CD14-positive monocyte (primary cell): Measurements from ENCODE around the gene EEF1G. TPM values are rescaled to one million over a fixed set of nuclear protein-coding genes. Genes with fewer than 3 reads are reported as not detected.

Experiments used
- DNase-seq, 3 donors: peaks; one replicate each; pipeline ENCODE4 v3.0.0-alpha.2; 2011 to 2022
- H2AFZ ChIP-seq: 2 replicates; pipeline ENCODE4 v1.6.0; 2012; ENCODE audit warnings: mild to moderate bottlenecking, low read depth, low read length, inconsistent platforms; ENCODE audit not compliant: insufficient read depth, poor library complexity, severe bottlenecking
- H3K27ac ChIP-seq, 2 donors: 1 replicate in 1 of 2; 2 replicates in 1 of 2; pipeline ENCODE4 v1.5.1; 2012 to 2013; ENCODE audit warnings: low read length in 2 of 2, control low read depth in 1 of 2, inconsistent platforms in 1 of 2, low read depth in 1 of 2, mild to moderate bottlenecking in 1 of 2
- H3K27me3 ChIP-seq, 2 donors: one replicate each; pipeline versions ENCODE4 v1.6.0 to v1.6.1; 2011 to 2013; ENCODE audit warnings: low read length in 2 of 2; ENCODE audit not compliant: control insufficient read depth in 2 of 2, insufficient read depth in 2 of 2
- H3K36me3 ChIP-seq, 2 donors: replicated peaks in 1 of 2; 1 replicate in 1 of 2; 2 replicates in 1 of 2; pipeline versions ENCODE4 v1.5.1 to v1.6.1; 2012 to 2013; ENCODE audit warnings: low read length in 2 of 2, control low read depth in 1 of 2, inconsistent platforms in 1 of 2, mild to moderate bottlenecking in 1 of 2; ENCODE audit not compliant: insufficient read depth in 2 of 2, control insufficient read depth in 1 of 2
- H3K4me1 ChIP-seq, 2 donors: 1 replicate in 1 of 2; 2 replicates in 1 of 2; pipeline versions ENCODE4 v1.5.1 to v1.6.1; 2012 to 2013; ENCODE audit warnings: low read length in 2 of 2, control low read depth in 1 of 2, inconsistent platforms in 1 of 2, mild to moderate bottlenecking in 1 of 2, moderate library complexity in 1 of 2; ENCODE audit not compliant: insufficient read depth in 2 of 2, control insufficient read depth in 1 of 2
- H3K4me2 ChIP-seq: replicated peaks from 2 replicates; pipeline ENCODE3; 2012; ENCODE audit warnings: low read length, moderate library complexity, mild to moderate bottlenecking; ENCODE audit not compliant: poor library complexity, severe bottlenecking; ENCODE audit errors: extremely low read depth
- H3K4me3 ChIP-seq, 3 experiments: fragments of 200-600 bp in 1 of 3; sonication (generic) in 1 of 3; replicated peaks in 1 of 3; 1 replicate in 2 of 3; 2 replicates in 1 of 3; pipeline ENCODE4 v1.5.1; 2011 to 2013; ENCODE audit warnings: low read length in 3 of 3, mild to moderate bottlenecking in 3 of 3, control low read depth in 2 of 3, low read depth in 2 of 3, inconsistent platforms in 1 of 3, moderate library complexity in 1 of 3
- H3K79me2 ChIP-seq: 2 replicates; pipeline ENCODE4 v1.6.0; 2012; ENCODE audit warnings: mild to moderate bottlenecking, control low read depth, inconsistent platforms, low read length, moderate library complexity; ENCODE audit not compliant: insufficient read depth
- H3K9ac ChIP-seq: 2 replicates; pipeline ENCODE4 v1.6.0; 2017; ENCODE audit warnings: low read length, mild to moderate bottlenecking; ENCODE audit not compliant: insufficient read depth, poor library complexity, severe bottlenecking
- H3K9me3 ChIP-seq, 2 donors: replicated peaks in 1 of 2; 1 replicate in 1 of 2; 2 replicates in 1 of 2; pipeline versions ENCODE4 v1.5.1 to v1.6.1; 2012 to 2013; ENCODE audit warnings: low read length in 2 of 2, control low read depth in 1 of 2; ENCODE audit not compliant: control insufficient read depth in 1 of 2, insufficient read depth in 1 of 2
- H4K20me1 ChIP-seq: 2 replicates; pipeline ENCODE4 v1.6.0; 2012; ENCODE audit warnings: mild to moderate bottlenecking, low read length, control low read depth, moderate library complexity; ENCODE audit not compliant: insufficient read depth
- H3K27ac Mint-ChIP-seq, 7 donors: one replicate each; pipeline ENCODE4 v1.8.0; 2020; ENCODE audit warnings: mild to moderate bottlenecking in 7 of 7, mixed read lengths in 7 of 7, moderate library complexity in 6 of 7, inconsistent platforms in 2 of 7
- H3K27me3 Mint-ChIP-seq, 3 donors: one replicate each; pipeline ENCODE4 v1.8.0; 2021 to 2022; ENCODE audit warnings: low read depth in 3 of 3, mild to moderate bottlenecking in 3 of 3, mixed read lengths in 3 of 3, moderate library complexity in 3 of 3, inconsistent platforms in 1 of 3
- H3K36me3 Mint-ChIP-seq, 2 donors: one replicate each; pipeline ENCODE4 v1.8.0; 2020; ENCODE audit warnings: mixed read lengths in 2 of 2, inconsistent platforms in 1 of 2, mild to moderate bottlenecking in 1 of 2
- H3K4me1 Mint-ChIP-seq: one replicate; pipeline ENCODE4 v1.8.0; 2020; ENCODE audit warnings: mild to moderate bottlenecking, mixed read lengths
- H3K4me3 Mint-ChIP-seq, 2 donors: one replicate each; pipeline ENCODE4 v1.8.0; 2020; ENCODE audit warnings: mild to moderate bottlenecking in 2 of 2, mixed read lengths in 2 of 2, moderate library complexity in 1 of 2
- H3K9me3 Mint-ChIP-seq, 7 donors: one replicate each; pipeline ENCODE4 v1.8.0; 2020 to 2022; ENCODE audit warnings: mixed read lengths in 7 of 7, mild to moderate bottlenecking in 6 of 7, moderate library complexity in 6 of 7, inconsistent platforms in 2 of 7
- WGBS: methylation state at CpG from one replicate; pipeline ENCODE4 v1.1.5; 2013; ENCODE audit warnings: missing lambda C conversion rate; ENCODE audit not compliant: insufficient coverage; 5-methylcytosine and 5-hydroxymethylcytosine counted together
- intact Hi-C, 2 donors: fragments of 100-400 bp; cut with micrococcal nuclease; formaldehyde crosslinking; loops; one replicate each; pipeline versions ENCODE4 v1.15.0 to v1.15.1; 2023
- polyA plus RNA-seq, 3 donors: library from polyadenylated mRNA; depleted of rRNA in 1 of 3; unstranded in 2 of 3; stranded (reverse) in 1 of 3; fragments of 300-500 nt in 2 of 3; fragments of >200 nt in 1 of 3; fragmentation: Illumina TruSeq in 2 of 3; gene quantifications; 1 replicate in 2 of 3; 2 replicates in 1 of 3; pipeline ENCODE4 v1.2.3, GENCODE V29; 2012 to 2021
- TF ChIP-seq, protein P1 (sequence below): fragments of 200-600 bp; IDR thresholded peaks from one replicate; pipeline ENCODE4 v1.8.0; 2022; ENCODE audit warnings: antibody characterized with exemption, mild to moderate bottlenecking

The EEF1G gene
- polyA plus RNA-seq, 3 donors, result 490 to 603 (median 491) TPM

DNA sequence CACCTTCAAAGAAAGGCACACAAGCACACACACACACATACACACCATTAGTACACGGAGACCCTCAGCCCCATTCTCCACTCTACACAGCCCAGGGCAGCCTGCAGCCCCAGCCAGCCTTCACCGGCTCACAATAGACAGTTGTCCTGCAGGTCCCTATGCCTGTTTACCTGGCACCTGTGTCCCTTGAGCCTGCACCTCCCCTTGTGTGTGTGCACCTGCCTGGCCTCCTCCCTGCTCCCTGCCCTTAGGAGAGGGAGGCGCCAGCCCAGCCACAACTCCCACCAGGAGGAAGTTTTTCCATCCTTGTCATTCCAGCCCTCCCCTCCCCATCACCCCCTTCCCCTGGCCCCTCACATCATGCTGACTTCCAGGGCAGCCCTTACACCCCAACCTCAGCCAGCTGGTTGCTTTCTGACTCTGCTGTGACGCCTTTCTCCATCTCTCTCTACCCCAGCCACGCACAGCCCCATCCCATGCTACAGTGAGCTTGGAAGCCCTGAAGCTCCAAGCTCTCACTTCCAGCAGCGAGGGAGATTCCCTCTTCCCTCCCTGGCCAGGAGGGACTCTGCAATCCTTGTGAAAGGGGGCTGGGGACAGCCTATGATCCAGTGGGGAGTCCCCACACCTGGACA lies 31.5 kb downstream of the EEF1G start:
- Mint-ChIP-seq H3K9me3 (peaks cover 0 to 3% (median 0%) of the 10 kb centered on the region in 7 donors), H3K4me1 (peaks cover 67% of the 10 kb centered on the region), H3K27me3 (peaks cover 0 to 7% (median 0%) of the 10 kb centered on the region in 3 donors), H3K4me3 (peak overlapping the region; percentile 96 to 98), H3K27ac (peak overlapping the region; percentile 93 to 100 (median 96)), H3K36me3 (peaks cover 7 to 50% of the 10 kb centered on the region in 2 donors)
- H4K20me1 ChIP-seq, result peaks cover 93% of the 10 kb centered on the region
- no peaks in the 10 kb centered on the region for H3K9me3 ChIP-seq
- TF ChIP-seq, protein P1, sequence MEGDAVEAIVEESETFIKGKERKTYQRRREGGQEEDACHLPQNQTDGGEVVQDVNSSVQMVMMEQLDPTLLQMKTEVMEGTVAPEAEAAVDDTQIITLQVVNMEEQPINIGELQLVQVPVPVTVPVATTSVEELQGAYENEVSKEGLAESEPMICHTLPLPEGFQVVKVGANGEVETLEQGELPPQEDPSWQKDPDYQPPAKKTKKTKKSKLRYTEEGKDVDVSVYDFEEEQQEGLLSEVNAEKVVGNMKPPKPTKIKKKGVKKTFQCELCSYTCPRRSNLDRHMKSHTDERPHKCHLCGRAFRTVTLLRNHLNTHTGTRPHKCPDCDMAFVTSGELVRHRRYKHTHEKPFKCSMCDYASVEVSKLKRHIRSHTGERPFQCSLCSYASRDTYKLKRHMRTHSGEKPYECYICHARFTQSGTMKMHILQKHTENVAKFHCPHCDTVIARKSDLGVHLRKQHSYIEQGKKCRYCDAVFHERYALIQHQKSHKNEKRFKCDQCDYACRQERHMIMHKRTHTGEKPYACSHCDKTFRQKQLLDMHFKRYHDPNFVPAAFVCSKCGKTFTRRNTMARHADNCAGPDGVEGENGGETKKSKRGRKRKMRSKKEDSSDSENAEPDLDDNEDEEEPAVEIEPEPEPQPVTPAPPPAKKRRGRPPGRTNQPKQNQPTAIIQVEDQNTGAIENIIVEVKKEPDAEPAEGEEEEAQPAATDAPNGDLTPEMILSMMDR, result no peak
- H3K4me3 ChIP-seq, result peak overlapping the region; percentile 83 to 96 (median 87)
- no peak overlapping the region for H2AFZ ChIP-seq
- peaks cover 10% of the 10 kb centered on the region in 2 donors for H3K36me3 ChIP-seq
- peaks cover 100% of the 10 kb centered on the region for H3K79me2 ChIP-seq
- H3K9ac ChIP-seq, result peak overlapping the region; percentile 100
- peak in 1 of 3 donors; percentile 18 for DNase-seq
- 67% methylated on average over 1 of the region's 6 CpGs for WGBS
- H3K27ac ChIP-seq, result peak overlapping the region; percentile 82 to 99
- no peaks in the 10 kb centered on the region for H3K27me3 ChIP-seq
- peak overlapping the region; percentile 94 for H3K4me2 ChIP-seq
- peaks cover 72 to 74% of the 10 kb centered on the region in 2 donors for H3K4me1 ChIP-seq
- intact Hi-C loops, result loop anchor here (5.0 to 10.0 kb wide), 4 partner anchors 45 to 570 kb away; no protein-coding TSS in a partner anchor

DNA sequence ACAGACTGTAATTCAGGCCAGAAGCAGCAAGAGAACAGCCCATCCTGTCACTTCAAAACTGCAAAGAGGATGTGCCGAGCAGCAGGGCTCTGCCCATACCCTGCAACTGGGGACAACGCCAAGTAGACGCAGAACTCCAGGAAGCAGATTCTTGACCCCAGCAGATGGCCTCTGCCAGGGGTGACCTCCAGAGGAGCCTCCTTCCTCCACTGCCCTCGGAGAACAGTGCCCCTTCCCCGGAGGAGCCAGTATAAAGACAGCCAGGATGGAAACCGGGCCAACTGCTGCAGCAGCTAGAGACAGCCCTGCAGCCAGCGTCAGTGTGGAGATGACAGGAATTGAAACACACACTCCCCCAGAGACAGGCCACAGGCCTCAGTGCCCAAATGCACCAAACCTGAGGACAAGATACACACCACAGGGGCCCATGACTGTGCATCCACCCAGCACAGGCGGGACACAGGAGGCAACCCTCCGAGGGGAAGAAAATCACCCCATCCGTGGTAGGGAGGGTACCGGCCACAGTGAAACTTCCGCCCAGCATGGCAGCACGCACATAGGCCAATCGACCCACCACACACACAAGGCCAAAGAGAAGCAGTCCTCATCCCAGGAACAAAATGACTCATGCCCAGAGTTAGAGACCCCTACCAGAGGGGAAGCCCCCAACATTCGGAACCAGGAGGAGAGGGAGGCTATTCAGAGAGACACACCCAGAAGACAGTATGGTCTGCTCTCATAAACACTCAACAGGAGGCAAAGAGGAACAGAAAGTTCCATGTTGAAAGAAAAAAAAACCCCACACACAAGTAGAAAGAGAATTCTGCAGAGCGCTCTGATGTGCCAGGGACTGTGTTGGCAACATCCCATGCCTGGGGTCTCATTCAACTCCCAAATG lies 32.6 kb downstream of the EEF1G start:
- WGBS, result 14% methylated on average over 10 of the region's 16 CpGs
- peak overlapping the region; percentile 100 for H3K9ac ChIP-seq
- H4K20me1 ChIP-seq, result peaks cover 100% of the 10 kb centered on the region

More for the DNA sequence above, 32.6 kb downstream of the EEF1G start:
- Histone ChIP-seq H3K4me2 (peak overlapping the region; percentile 94), H3K4me1 (peaks cover 68 to 70% of the 10 kb centered on the region in 2 donors), H3K79me2 (peaks cover 100% of the 10 kb centered on the region), H3K27ac (peak overlapping the region; percentile 82 to 99), H3K4me3 (peak overlapping the region; percentile 20 to 87 (median 32)), H3K9me3 (no peaks in the 10 kb centered on the region), H3K36me3 (peaks cover 16 to 17% of the 10 kb centered on the region in 2 donors), H2AFZ (peak overlapping the region; percentile 5), H3K27me3 (no peaks in the 10 kb centered on the region)
- intact Hi-C loops, result loop anchor here (2.0 to 10.0 kb wide), 5 partner anchors 18 to 569 kb away; no protein-coding TSS in a partner anchor
- Mint-ChIP-seq H3K4me1 (peaks cover 67% of the 10 kb centered on the region), H3K4me3 (peak overlapping the region; percentile 96 to 98), H3K27me3 (peaks cover 0 to 7% (median 0%) of the 10 kb centered on the region in 3 donors), H3K9me3 (peaks cover 0 to 5% (median 0%) of the 10 kb centered on the region in 7 donors), H3K36me3 (peaks cover 14 to 60% of the 10 kb centered on the region in 2 donors), H3K27ac (peak overlapping the region; percentile 93 to 100 (median 96))
- TF ChIP-seq, protein P1, result no peak
- peak; percentile 75 to 96 (median 89) for DNase-seq
